Stimulated activated effector memory CD8-positive, alpha-beta T cell treated with anti-CD3 and anti-CD28 coated beads, Interleukin-12 subunit alpha, Interleukin-12 subunit beta, amount 100 ng/mL, for 72 hours (primary cell): ENCODE measurements around the gene CSMD2.

Source experiments
- ATAC-seq: fragments of 150-1000 bp; cut with Tn5 transposase; 2 replicates; pipeline ENCODE4 v1.10.0; 2021
- DNase-seq, 2 donors: peaks; one replicate each; pipeline ENCODE4 v3.0.0; 2021 to 2022; ENCODE audit warnings: low spot score in 2 of 2
- H3K27ac Mint-ChIP-seq: one replicate; pipeline ENCODE4 v1.8.0; 2022; ENCODE audit warnings: mild to moderate bottlenecking, mixed read lengths
- H3K36me3 Mint-ChIP-seq: one replicate; pipeline ENCODE4 v1.8.0; 2022; ENCODE audit warnings: mild to moderate bottlenecking, mixed read lengths
- H3K4me1 Mint-ChIP-seq: one replicate; pipeline ENCODE4 v1.8.0; 2022; ENCODE audit warnings: mixed read lengths
- H3K4me3 Mint-ChIP-seq: one replicate; pipeline ENCODE4 v1.8.0; 2022; ENCODE audit warnings: mild to moderate bottlenecking, mixed read lengths
- H3K9me3 Mint-ChIP-seq: one replicate; pipeline ENCODE4 v1.8.0; 2022; ENCODE audit warnings: mixed read lengths

CSMD2 gene

DNA sequence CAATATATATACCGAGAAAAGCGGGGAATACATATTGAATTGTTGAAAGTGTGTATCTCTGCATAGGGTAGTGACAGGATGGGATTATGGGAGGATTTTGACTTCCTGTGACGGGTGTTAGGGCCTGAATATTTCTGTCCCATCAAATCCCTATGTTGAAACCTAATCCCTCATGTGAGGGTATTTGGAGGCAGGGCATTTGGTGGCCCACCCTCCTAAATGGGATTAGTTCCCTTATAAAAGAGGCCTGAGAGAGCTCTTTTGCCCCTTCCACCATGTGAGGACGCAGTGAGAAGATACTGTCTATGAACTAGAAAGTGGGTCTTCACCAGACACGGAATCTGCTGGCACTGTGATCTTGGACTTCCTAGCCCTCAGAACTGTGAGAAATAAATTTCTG is 555.3 kb downstream of the CSMD2 start:
- Mint-ChIP-seq H3K4me3 (no peak overlapping the region), H3K27ac (no peak overlapping the region)

DNA sequence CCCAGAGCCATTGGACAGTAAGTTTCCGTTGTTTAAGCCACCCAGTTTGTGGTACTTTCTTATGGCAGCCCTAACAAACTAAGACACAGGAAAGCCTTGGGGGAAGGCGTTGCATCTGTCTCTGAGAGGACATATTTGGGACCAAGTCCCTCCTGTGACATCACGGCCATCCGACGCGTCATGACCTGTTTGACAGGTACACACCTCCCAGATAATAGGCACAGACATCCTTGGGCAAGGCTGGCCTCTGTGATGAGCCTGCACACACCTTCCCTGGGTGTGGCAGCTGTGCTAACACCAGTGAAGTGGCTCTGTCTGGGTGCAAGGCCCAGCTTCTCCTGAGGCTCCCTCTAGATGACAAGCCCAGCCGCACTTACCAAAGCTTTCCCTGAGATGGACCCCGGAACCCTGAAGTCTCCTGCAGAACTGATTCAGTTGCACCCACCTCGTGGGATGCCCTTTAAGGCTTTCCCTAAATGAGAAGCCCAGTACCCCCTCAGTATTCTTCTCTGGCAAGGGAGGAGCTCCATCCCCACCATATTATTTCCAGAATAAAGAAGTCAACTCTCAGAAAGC is 556.1 kb downstream of the CSMD2 start:
- Mint-ChIP-seq H3K4me3 (no peak overlapping the region), H3K4me1 (no peaks in the 10 kb centered on the region), H3K36me3 (no peaks in the 10 kb centered on the region), H3K27ac (no peak overlapping the region), H3K9me3 (no peaks in the 10 kb centered on the region)
- DNase-seq, result no peak
- no peak for ATAC-seq

More for the DNA sequence above, 555.3 kb downstream of the CSMD2 start:
- Mint-ChIP-seq H3K4me1 (no peaks in the 10 kb centered on the region), H3K9me3 (no peaks in the 10 kb centered on the region), H3K36me3 (no peaks in the 10 kb centered on the region)
- ATAC-seq (no peak), DNase-seq (no peak)

DNA sequence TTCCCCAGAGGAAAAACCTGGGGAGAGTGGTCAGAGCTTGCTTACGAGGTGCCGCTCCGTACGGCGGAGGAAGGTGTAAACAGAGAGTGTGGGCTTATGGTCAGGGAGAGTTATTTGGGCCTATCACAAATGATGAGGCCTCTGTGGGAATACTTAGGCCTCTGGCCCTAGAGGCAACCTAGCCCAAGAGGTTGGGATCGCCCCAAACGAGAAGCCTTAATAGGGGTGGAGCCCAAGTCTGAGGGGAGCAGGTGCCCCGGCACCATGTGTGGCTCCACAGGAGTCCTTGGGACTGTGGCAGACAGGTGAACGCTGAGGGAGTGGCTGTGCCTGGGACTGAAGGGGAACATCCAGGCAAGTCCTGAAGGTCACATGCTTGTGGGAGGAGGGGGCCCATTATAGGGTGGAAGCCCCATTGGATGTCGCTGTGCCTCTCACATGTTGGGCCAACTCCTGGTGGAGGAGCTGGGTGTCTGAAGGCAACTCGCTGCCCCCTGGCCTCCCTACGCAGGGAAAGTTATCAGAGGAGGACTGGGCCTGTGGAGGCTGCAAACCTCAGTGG is 557.5 kb downstream of the CSMD2 start:
- no peak for ATAC-seq
- Mint-ChIP-seq H3K27ac (peak overlapping the region; percentile 27), H3K4me1 (no peaks in the 10 kb centered on the region), H3K9me3 (no peaks in the 10 kb centered on the region), H3K36me3 (no peaks in the 10 kb centered on the region), H3K4me3 (no peak overlapping the region)
- DNase-seq, result no peak

DNA sequence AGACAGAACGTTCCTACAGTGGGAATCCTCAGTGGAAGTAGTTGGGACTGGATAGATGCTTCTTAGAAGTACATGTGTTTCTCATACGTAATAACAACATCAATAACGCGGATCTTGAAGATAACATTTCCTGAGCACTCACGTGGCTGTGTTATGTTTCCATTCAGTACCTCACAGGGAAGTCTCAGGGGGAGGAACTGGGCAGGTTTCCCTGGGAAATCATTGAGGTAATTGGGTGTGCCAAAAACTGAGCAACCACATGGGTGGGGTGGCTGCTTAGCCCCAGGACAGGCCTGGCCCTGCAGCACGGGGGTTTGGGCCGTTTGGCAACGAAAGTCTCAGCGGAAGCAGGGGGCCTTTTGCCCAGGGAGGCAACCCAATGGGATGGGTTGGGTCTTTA is 558.8 kb downstream of the CSMD2 start:
- Mint-ChIP-seq H3K36me3 (no peaks in the 10 kb centered on the region), H3K9me3 (no peaks in the 10 kb centered on the region), H3K4me3 (no peak overlapping the region), H3K27ac (no peak overlapping the region), H3K4me1 (no peaks in the 10 kb centered on the region)
- no peak for ATAC-seq
- DNase-seq, result no peak

DNA sequence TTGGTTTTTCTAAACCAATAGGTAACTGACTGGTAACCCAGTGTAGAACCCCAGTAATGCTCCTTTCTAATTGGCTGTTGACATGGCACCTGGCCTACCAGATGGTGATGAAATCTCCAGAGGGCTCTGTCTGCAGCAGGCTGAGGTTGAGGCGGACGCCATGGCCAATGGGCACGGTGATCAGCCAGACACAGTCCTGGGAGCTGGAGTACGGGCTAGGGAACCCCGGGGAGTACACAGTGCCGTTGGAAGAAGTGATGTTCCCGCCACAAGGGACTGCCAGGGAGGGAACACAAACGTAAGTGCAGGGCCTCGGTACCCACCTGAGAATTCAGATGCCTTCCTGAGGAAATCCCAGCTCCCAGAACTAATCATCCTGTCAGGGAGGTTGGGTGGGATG is 562.8 kb downstream of the CSMD2 start:
- ATAC-seq, result no peak
- Mint-ChIP-seq H3K27ac (no peak overlapping the region), H3K4me1 (no peaks in the 10 kb centered on the region), H3K36me3 (no peaks in the 10 kb centered on the region), H3K9me3 (no peaks in the 10 kb centered on the region), H3K4me3 (no peak overlapping the region)
- DNase-seq, result no peak

DNA sequence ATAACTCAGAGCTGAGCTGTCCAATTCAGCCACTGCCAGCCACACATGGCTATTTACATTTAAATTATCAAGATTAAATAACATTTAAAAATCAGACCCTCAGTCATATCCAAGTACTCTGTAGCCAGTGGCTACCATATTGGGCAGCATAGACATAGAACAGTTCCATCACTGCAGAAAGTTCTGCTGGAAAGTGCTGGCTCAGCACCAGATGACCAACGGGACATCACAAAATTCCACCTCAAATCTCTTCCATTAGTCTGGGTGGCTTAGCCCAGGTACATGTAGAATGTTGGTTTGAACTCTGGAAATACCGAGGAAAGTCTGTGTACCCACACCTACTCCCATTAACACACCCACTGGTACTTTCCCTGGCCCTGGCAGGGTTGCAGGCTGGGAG is 563.3 kb downstream of the CSMD2 start:
- Mint-ChIP-seq H3K4me1 (no peaks in the 10 kb centered on the region), H3K4me3 (no peak overlapping the region), H3K27ac (no peak overlapping the region), H3K36me3 (no peaks in the 10 kb centered on the region), H3K9me3 (no peaks in the 10 kb centered on the region)
- DNase-seq (no peak), ATAC-seq (no peak)

DNA sequence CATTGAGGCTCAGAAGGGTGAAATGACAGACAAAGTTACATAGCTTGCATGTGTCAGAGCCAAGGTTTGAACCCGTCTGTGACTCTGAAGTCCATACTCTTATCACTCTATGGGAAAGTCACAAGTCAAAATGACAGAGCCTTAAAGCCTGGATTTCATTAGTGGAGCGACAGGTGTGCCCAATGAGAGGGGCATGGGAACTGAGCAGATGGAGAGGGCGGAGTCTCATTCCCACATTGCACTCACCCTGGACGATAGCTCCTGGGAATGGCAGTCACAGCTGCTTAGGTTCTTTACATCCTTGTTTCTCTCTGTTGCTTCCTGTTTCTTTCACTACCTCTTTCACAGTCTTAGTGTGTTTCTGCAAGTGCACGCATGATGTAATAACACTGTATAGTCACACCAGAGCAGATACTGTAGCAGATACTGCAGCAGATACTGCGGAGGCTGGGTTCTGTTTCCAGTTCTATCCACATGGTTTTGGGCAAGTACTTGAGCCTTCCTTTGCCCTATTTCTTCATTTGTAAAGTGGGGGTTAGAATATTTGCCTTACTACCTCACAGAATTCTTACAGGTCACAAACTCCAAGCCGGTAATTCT is 565.4 kb downstream of the CSMD2 start:
- Mint-ChIP-seq H3K27ac (no peak overlapping the region), H3K9me3 (no peaks in the 10 kb centered on the region), H3K4me1 (no peaks in the 10 kb centered on the region), H3K36me3 (no peaks in the 10 kb centered on the region), H3K4me3 (no peak overlapping the region)
- DNase-seq (no peak), ATAC-seq (no peak)

DNA sequence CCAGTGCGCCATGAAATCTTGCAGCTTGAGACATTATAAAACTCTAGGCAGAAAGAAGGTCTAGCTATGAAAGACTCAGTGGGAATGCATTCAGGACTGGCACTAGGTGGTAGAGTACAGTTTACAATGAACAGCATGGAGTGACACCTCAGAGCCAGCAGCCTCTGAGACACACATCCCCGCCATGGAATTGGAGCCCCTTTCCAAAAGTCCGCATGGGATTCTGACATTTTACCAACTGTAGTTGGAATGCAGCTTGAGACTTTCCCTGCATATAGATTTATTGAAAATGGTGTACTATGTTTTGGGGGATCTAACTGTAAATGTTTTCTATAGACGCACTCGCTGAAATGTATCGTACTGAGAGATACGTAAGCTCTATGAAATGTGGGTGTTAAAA is 576.3 kb downstream of the CSMD2 start:
- no peak overlapping the region for H3K27ac Mint-ChIP-seq
- no peak overlapping the region for H3K4me3 Mint-ChIP-seq
- H3K4me1 Mint-ChIP-seq, result no peaks in the 10 kb centered on the region
- DNase-seq (no peak), ATAC-seq (no peak)
- no peaks in the 10 kb centered on the region for H3K9me3 Mint-ChIP-seq
- no peaks in the 10 kb centered on the region for H3K36me3 Mint-ChIP-seq

DNA sequence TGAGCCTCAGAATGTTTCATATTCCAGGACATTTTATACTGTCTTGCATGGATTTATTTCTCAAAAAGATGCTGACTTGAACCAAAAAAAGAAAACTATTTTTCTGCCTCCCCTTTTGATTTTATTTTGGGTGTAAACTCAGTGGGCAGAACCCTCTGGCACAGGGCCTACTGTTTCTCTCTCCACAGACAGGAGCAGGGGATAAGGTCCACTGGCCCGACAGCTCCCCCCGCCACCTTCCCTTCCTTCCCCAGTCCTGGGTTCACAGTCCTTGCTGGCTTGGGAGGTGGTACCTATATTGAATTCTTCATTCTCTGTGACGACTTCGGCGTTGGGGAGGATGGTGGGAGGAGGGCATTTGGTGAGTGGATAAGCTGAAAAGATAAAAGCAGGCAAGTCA is 578.2 kb downstream of the CSMD2 start:
- Mint-ChIP-seq H3K36me3 (no peaks in the 10 kb centered on the region), H3K4me3 (no peak overlapping the region), H3K9me3 (no peaks in the 10 kb centered on the region), H3K27ac (no peak overlapping the region), H3K4me1 (no peaks in the 10 kb centered on the region)
- DNase-seq (no peak), ATAC-seq (no peak)

DNA sequence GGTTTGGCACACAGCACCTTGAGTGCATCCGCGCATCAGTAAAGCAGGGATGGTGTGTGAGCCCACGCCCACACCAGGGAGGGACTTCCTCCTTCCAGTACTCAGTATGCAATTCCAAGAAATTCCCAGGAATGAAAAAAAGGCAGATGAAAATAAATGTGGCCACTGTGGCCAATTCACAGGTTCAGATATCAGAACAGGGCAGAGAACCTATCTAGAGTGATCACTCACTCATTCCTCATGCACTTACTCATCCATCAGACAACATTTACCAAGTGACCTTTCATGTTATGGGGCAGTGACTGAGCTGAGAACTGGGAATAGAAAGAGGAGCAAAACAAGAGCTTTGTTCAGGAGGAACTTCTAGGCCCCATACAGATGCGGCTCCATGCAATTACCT is 578.9 kb downstream of the CSMD2 start:
- Mint-ChIP-seq H3K4me3 (no peak overlapping the region), H3K36me3 (no peaks in the 10 kb centered on the region), H3K27ac (no peak overlapping the region), H3K9me3 (no peaks in the 10 kb centered on the region), H3K4me1 (no peaks in the 10 kb centered on the region)
- ATAC-seq (no peak), DNase-seq (no peak)

DNA sequence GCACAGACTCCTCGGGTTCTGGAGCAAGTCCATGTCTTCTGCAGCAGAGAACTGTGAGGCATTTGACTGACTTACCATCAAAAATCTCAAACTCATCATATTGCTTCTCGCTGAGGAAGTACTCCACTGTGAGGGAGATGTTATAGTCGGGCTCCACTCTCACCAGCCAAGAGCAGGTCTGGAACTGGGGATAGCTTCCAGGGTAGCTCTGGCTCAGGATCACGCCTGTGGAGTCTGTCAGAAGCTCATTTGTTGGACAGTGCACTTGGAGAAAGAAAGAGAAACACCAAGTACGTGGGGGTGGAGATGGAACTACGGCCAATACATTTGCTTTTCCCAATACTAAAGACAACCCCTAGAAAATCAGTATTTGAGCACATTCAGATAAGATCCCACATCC is 581.5 kb downstream of the CSMD2 start:
- DNase-seq (no peak), ATAC-seq (no peak)
- Mint-ChIP-seq H3K4me1 (no peaks in the 10 kb centered on the region), H3K4me3 (no peak overlapping the region), H3K36me3 (no peaks in the 10 kb centered on the region), H3K9me3 (no peaks in the 10 kb centered on the region), H3K27ac (no peak overlapping the region)

DNA sequence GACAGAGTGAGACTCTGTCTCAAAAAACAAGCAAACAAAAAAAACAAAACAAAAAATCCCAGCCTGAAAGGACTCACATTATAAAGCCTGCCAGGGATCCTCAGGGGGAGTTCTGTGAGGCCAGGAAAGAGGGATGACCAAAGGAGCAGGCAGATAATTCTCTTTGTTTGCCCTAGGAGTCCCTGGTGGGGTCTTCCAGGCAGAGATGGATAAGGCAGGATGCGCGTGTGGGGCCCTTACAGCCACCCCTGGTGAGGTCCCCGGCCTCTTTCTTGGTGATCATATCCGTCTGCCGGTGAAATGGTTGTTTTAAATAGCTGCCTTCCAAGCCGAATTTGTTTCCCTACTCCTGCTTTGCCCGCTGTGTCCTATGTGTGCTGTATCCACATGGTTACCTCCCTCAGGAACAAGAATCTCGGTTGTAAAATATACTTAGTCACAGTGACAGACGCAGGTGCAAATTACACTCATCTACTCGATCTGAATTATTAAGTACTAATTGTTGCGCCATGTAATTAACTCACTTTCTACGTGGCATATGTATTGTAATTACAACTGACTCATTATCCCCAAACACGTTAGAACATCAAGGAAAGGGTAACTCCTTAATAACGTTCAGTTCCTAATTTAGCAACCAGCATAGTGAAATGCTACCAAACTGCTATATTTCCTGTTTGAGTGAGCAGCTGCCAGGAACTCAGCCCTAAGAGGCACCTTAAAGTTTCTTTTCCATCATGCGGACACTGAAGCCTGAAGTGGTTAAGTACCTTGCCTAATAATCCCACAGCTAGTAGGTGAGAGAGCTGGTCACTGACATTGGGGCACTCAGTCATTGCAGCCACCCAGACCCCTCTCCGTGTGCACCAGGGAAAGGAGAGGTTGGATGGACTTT is 586.2 kb downstream of the CSMD2 start:
- ATAC-seq, result no peak
- no peaks in the 10 kb centered on the region for H3K4me1 Mint-ChIP-seq

DNA sequence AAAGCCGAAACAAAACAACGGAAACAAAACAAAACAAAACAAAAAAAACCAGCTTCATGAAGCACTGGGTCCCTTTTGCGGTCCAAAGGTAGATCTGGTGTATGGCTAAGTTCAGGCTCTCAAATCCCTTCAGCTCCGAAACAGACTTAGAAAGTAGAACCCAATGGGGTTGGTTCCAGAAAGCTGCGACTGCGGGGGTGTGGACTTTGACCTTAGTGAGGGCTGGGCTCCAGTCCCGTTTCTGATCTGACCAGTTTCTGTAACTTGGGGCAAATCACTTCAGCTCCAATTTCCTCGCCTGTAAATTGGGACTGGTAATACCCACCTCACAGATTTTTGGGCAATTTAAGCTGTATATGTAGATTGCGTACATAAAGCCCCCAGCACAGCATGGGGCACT is 587.4 kb downstream of the CSMD2 start:
- DNase-seq (no peak), ATAC-seq (no peak)
- no peaks in the 10 kb centered on the region for H3K36me3 Mint-ChIP-seq
- no peaks in the 10 kb centered on the region for H3K4me1 Mint-ChIP-seq
- H3K9me3 Mint-ChIP-seq, result no peaks in the 10 kb centered on the region
- H3K4me3 Mint-ChIP-seq, result no peak overlapping the region
- no peak overlapping the region for H3K27ac Mint-ChIP-seq

More for the DNA sequence above, 586.2 kb downstream of the CSMD2 start:
- no peaks in the 10 kb centered on the region for H3K36me3 Mint-ChIP-seq
- no peaks in the 10 kb centered on the region for H3K9me3 Mint-ChIP-seq
- DNase-seq, result no peak
- H3K4me3 Mint-ChIP-seq, result no peak overlapping the region
- no peak overlapping the region for H3K27ac Mint-ChIP-seq

DNA sequence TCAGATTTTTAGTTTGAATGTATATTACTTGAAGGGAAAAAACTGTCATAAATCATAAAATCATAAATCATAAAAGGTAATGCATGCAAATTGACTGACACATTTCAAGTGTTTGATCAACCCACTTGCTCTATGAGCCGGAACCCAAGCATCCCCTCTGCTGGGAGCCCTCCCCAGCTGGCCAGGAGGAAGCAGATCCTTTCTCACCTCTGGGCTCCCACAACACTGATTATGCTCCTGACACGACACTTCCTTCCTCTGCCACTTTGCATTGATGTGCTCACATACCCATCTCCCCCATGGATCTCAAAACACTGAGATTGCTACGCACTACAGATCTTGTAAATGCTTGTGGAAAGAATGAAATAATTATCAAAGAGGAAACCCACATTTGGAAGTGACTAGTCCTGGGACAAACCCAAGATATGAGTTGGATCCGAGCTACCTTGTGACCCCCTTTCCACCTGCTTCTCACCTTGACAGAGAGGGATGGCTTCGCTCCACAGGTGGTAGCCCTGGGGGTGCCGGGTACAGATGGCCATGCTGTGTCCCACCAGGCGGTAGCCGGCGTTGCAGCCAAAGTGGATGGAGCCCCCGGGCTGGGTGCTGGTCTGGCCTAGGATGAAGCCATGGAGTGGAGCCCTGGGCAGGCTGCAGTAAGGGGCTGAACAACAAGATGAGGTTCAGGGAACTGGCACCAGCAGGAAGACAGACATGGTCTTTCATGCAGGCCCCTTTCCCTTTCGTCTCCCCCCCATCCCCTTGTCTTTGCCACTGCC is 588.0 kb downstream of the CSMD2 start:
- Mint-ChIP-seq H3K36me3 (no peaks in the 10 kb centered on the region), H3K4me1 (no peaks in the 10 kb centered on the region), H3K9me3 (no peaks in the 10 kb centered on the region), H3K4me3 (no peak overlapping the region), H3K27ac (no peak overlapping the region)
- DNase-seq (no peak), ATAC-seq (no peak)

DNA sequence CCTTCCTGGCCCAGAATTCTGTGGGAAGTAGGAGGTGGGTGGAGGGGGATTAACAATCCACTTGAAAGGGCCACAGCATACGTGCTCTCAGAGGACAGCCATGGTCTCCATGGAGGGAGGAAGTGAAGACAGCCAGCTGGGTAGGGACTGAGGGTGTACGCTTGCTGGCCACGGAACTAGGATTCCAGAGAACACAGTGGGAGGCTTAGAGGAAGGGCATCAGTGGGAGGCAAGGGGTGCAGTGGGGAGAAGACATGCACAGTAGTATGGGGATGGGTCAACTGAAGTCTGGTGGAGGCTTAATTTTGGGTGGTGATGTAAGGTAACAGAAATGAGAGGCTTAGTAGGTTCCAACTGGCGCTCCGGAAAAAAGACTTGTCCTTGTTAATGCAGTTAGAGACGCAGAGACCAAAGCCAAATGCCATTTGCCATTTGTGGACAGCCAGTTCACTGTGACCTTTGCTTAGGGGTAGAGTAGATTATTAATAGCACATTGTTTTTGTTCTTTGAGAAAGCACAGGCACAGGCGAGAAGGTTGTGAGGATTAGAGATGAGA is 589.6 kb downstream of the CSMD2 start:
- Mint-ChIP-seq H3K4me3 (no peak overlapping the region), H3K36me3 (no peaks in the 10 kb centered on the region), H3K4me1 (no peaks in the 10 kb centered on the region), H3K9me3 (no peaks in the 10 kb centered on the region), H3K27ac (no peak overlapping the region)
- DNase-seq (no peak), ATAC-seq (no peak)
